GM12875 (cell line): ENCODE data around the gene WDR45.

Source experiments
- H3K4me3 ChIP-seq: one replicate; pipeline ENCODE4 v1.5.1; 2011; ENCODE audit warnings: low read depth, low read length, control low read depth
- CTCF ChIP-seq: IDR thresholded peaks from 2 replicates; pipeline ENCODE4 v1.5.1; 2011; ENCODE audit warnings: low read depth, mild to moderate bottlenecking, control low read depth, inconsistent platforms, low read length, moderate library complexity, borderline replicate concordance; ENCODE audit not compliant: insufficient read depth

WDR45 gene

GRCh38 chrX:49067285-49068120, 12.2 kb downstream of the WDR45 start:
- TF ChIP-seq CTCF, result no peak
- no peak overlapping the region for H3K4me3 ChIP-seq

- TF ChIP-seq CTCF, result no peak
- H3K4me3 ChIP-seq, result no peak overlapping the region
Measured at GRCh38 chrX:49066690-49067089, 13.0 kb downstream of the WDR45 start.

GRCh38 chrX:49066278-49066677, 13.4 kb downstream of the WDR45 start:
- H3K4me3 ChIP-seq, result no peak overlapping the region
- no peak for TF ChIP-seq CTCF

- no peak for TF ChIP-seq CTCF
- no peak overlapping the region for H3K4me3 ChIP-seq
Measured at GRCh38 chrX:49064735-49065134, 15.0 kb downstream of the WDR45 start.

GRCh38 chrX:49064303-49064702, 15.4 kb downstream of the WDR45 start:
- TF ChIP-seq CTCF, result no peak
- H3K4me3 ChIP-seq, result no peak overlapping the region

- no peak overlapping the region for H3K4me3 ChIP-seq
- no peak for TF ChIP-seq CTCF
Measured at GRCh38 chrX:49063715-49064114, 16.0 kb downstream of the WDR45 start.

GRCh38 chrX:49061916-49062315, 17.8 kb downstream of the WDR45 start:
- TF ChIP-seq CTCF, result no peak
- no peak overlapping the region for H3K4me3 ChIP-seq
